ENCODE data around the gene KIF5A.
A peak's percentile ranks its signal among the peaks of the same experiment; 100 is the strongest.

The KIF5A gene

DNA sequence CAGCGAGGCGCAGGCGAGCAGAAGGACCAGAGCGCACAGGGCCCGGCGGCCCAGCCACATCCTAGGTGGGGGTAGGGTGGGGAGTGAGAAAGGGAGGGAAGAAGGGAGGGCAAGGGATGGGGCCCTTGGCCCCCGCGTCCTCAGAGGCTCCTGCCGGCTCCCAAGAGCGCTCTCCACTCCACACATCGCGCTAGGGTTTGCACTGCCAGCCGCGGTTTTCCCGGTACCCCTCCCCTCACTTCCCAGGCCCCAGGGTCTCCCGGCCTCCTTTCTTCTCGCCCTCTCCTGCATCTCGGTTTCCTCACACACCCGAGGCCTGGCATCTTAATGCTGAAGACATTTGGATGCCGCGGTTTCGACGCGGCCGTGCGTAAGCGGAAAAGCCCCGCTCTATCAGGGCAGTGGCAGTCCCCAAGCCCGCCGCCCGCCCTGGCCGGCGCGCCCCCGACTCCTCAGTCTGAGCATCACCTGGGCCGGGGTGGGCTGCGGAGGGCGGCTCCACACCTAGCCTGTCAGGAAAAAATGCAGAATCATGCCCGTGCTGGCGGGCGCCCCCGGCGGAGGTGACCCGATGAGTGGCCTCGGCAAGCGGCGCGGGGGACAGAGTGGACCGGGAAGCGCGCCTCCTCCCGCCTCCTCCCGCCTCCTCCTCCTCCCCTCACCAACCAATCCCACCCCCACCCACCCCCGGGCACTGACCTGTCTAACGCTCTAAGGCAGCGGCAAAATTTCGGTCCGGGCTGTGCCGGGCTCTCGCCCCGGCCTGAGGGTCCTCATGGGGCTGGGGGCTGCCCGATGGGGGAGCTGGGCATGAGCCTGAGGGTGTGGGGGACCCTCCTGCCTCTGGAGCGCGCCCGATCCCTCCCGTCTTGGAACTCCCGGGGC is 82.5 kb downstream of the KIF5A start:
- no peak for DNase-seq (ENCODE audit: low read depth)

DNA sequence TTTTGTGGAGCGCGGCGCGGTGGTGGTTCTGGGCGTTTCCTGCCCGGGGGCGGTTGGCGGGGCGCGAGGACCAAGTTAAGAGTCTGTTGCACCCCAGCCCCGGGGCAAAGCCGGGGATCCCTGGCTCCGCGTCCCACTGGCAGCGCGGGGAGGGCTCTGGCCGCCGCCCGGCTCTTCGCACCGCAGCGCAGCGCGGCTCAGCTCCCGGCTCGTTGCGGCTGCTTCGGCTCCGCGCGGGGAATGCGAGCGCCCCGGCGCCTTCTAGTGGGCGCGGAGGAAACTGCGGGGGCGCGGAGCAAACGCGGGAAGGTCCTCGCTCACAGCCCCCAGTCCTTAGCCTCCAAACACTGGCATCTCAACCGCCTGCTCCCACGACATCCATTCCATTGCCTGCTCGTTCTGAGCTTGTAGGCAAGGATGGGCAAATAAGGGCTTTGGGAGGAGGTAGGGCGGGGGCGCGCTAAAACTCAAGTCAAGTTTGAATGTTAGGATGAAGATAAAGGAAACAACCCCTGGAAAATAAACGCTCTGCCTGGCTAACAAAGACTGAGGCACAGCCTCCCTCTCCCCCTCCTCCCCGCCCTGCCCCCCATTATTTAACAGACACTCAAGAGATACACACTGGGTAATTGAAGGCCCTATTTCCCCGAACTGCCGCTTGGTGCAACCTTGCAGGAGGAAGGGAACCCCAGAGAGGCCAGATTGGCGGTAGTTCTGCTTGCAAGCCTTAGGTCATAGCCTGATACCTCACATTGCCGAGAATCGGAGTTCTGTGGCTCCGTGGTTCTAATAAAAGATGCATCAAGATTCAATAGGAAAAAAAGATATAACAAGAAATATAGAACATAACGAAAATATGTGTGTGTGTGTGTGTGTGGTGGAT is 83.4 kb downstream of the KIF5A start, which contains the start of gene B4GALNT1:
Gene B4GALNT1 (minus strand): TSS at position 244 of the 883 bp plus-strand sequence. CDS start 1,069 bp downstream, outside the sequence.
- DNase-seq (ENCODE audit: low read depth), result peak; percentile 45
